WTC11 (cell line): ENCODE measurements around the gene ZNF484. TPM values are rescaled to one million over a fixed set of nuclear protein-coding genes. Genes with fewer than 3 reads are reported as not detected.
"Not testable (repeated sequence)": the region's sequence is repeated elsewhere in the genome, so short reads cannot be mapped to it uniquely, and the experiment has no call there.

Experiments used
- ATAC-seq: fragments of 200-7000 bp; cut with Tn5 transposase; 2 replicates; pipeline ENCODE4 v1.10.0; 2021; ENCODE audit warnings: mild to moderate bottlenecking, moderate library complexity
- CTCF ChIA-PET: fragments of 300-600 bp; sonication (Branson Sonifier 250); formaldehyde crosslinking; loops from one replicate; lab custom pipeline; 2021; ENCODE audit warnings: antibody characterized with exemption; lab: Charles Lee
- POLR2A ChIA-PET: fragments of 350-600 bp; sonication (Branson Sonifier 250); formaldehyde crosslinking; loops from one replicate; lab custom pipeline; 2021; ENCODE audit warnings: antibody characterized with exemption; lab: Charles Lee
- DNase-seq: peaks from one replicate; pipeline ENCODE4 v3.0.0; 2021; ENCODE audit warnings: low spot score
- H3K27ac Mint-ChIP-seq: 2 replicates; pipeline ENCODE4 v1.8.0; 2021; ENCODE audit warnings: mixed read lengths
- H3K27me3 Mint-ChIP-seq: 2 replicates; pipeline ENCODE4 v1.8.0; 2021; ENCODE audit warnings: low read depth, mild to moderate bottlenecking, moderate library complexity, mixed read lengths
- H3K36me3 Mint-ChIP-seq: 2 replicates; pipeline ENCODE4 v1.8.0; 2021; ENCODE audit warnings: mixed read lengths
- H3K4me1 Mint-ChIP-seq: 2 replicates; pipeline ENCODE4 v1.8.0; 2022; ENCODE audit warnings: mixed read lengths
- H3K4me3 Mint-ChIP-seq: 2 replicates; pipeline ENCODE4 v1.8.0; 2021; ENCODE audit warnings: mild to moderate bottlenecking, moderate library complexity, mixed read lengths
- H3K9me3 Mint-ChIP-seq: 2 replicates; pipeline ENCODE4 v1.8.0; 2021; ENCODE audit warnings: mixed read lengths
- CREB1 ChIP-seq: sonication (generic); formaldehyde crosslinking; IDR thresholded peaks from 2 replicates; pipeline ENCODE4 v1.8.0; 2023; ENCODE audit warnings: mild to moderate bottlenecking, missing genetic modification reagents
- CREM ChIP-seq: sonication (generic); formaldehyde crosslinking; IDR thresholded peaks from 2 replicates; pipeline ENCODE4 v1.8.1; 2022; ENCODE audit warnings: mild to moderate bottlenecking, missing genetic modification reagents, moderate library complexity
- ELF4 ChIP-seq: sonication (generic); formaldehyde crosslinking; IDR thresholded peaks from 2 replicates; pipeline ENCODE4 v1.8.1; 2022; ENCODE audit warnings: low read depth, mild to moderate bottlenecking, moderate library complexity, missing genetic modification reagents
- ETV6 ChIP-seq: sonication (generic); formaldehyde crosslinking; IDR thresholded peaks from 2 replicates; pipeline ENCODE4 v1.8.1; 2022; ENCODE audit warnings: mild to moderate bottlenecking, missing genetic modification reagents
- FOXP1 ChIP-seq: sonication (generic); formaldehyde crosslinking; IDR thresholded peaks from 2 replicates; pipeline ENCODE4 v1.8.0; 2022; ENCODE audit warnings: missing genetic modification reagents, mild to moderate bottlenecking, moderate library complexity, borderline replicate concordance
- KAT7 ChIP-seq: sonication (generic); formaldehyde crosslinking; IDR thresholded peaks from 2 replicates; pipeline ENCODE4 v1.8.1; 2023; ENCODE audit warnings: missing genetic modification reagents, mild to moderate bottlenecking, borderline replicate concordance
- NFYB ChIP-seq: sonication (generic); formaldehyde crosslinking; conservative IDR thresholded peaks from 2 replicates; pipeline ENCODE4 v1.8.0; 2022; ENCODE audit warnings: low read depth, missing genetic modification reagents
- NR3C1 ChIP-seq: sonication (generic); formaldehyde crosslinking; conservative IDR thresholded peaks from 2 replicates; pipeline ENCODE4 v1.8.1; 2023; ENCODE audit warnings: low read depth, mild to moderate bottlenecking, missing genetic modification reagents
- OVOL2 ChIP-seq: fragments of 250-450 bp; sonication (Bioruptor Pico); IDR thresholded peaks from 2 replicates; pipeline ENCODE4 v1.9.0; 2021; ENCODE audit warnings: mild to moderate bottlenecking, borderline replicate concordance
- PRRX2 ChIP-seq: fragments of 250-450 bp; sonication (Bioruptor Pico); IDR thresholded peaks from 2 replicates; pipeline ENCODE4 v1.8.0; 2021; ENCODE audit warnings: mild to moderate bottlenecking
- RELA ChIP-seq: sonication (generic); formaldehyde crosslinking; IDR thresholded peaks from 2 replicates; pipeline ENCODE4 v1.8.1; 2022; ENCODE audit warnings: missing genetic modification reagents, mild to moderate bottlenecking, borderline replicate concordance
- RORB ChIP-seq: fragments of 250-450 bp; sonication (Bioruptor Pico); IDR thresholded peaks from 2 replicates; pipeline ENCODE4 v1.9.0; 2021; ENCODE audit warnings: mild to moderate bottlenecking
- SMAD3 ChIP-seq: sonication (generic); formaldehyde crosslinking; IDR thresholded peaks from 2 replicates; pipeline ENCODE4 v1.8.0; 2022; ENCODE audit warnings: missing genetic modification reagents, mild to moderate bottlenecking, borderline replicate concordance
- SMAD4 ChIP-seq: sonication (generic); formaldehyde crosslinking; IDR thresholded peaks from 2 replicates; pipeline ENCODE4 v1.8.0; 2022; ENCODE audit warnings: mild to moderate bottlenecking, missing genetic modification reagents
- TCF7 ChIP-seq: sonication (generic); formaldehyde crosslinking; IDR thresholded peaks from 2 replicates; pipeline ENCODE4 v1.8.0; 2022; ENCODE audit warnings: mild to moderate bottlenecking, low read depth, missing genetic modification reagents, moderate library complexity
- TEAD1 ChIP-seq: sonication (generic); formaldehyde crosslinking; IDR thresholded peaks from 2 replicates; pipeline ENCODE4 v1.8.0; 2022; ENCODE audit warnings: mild to moderate bottlenecking, missing genetic modification reagents
- ZNF263 ChIP-seq: sonication (generic); formaldehyde crosslinking; IDR thresholded peaks from 2 replicates; pipeline ENCODE4 v1.8.1; 2022; ENCODE audit warnings: low read depth, mild to moderate bottlenecking, moderate library complexity, missing genetic modification reagents
- ZNF317 ChIP-seq: sonication (generic); formaldehyde crosslinking; IDR thresholded peaks from 2 replicates; pipeline ENCODE4 v1.8.1; 2023; ENCODE audit warnings: low read depth, mild to moderate bottlenecking, moderate library complexity, missing genetic modification reagents, borderline replicate concordance
- ZNF396 ChIP-seq: fragments of 250-450 bp; sonication (Bioruptor Pico); IDR thresholded peaks from 2 replicates; pipeline ENCODE4 v1.8.0; 2021; ENCODE audit warnings: mild to moderate bottlenecking, moderate library complexity, borderline replicate concordance
- total RNA-seq: library from RNA; stranded (reverse); gene quantifications from 3 replicates; pipeline ENCODE4 v1.2.3, GENCODE V29; 2021
- TF ChIP-seq, protein P1 (sequence below): sonication (generic); formaldehyde crosslinking; IDR thresholded peaks from 2 replicates; pipeline ENCODE4 v1.8.0; 2022; ENCODE audit warnings: mild to moderate bottlenecking, missing genetic modification reagents
- TF ChIP-seq, protein P2 (sequence below): sonication (generic); formaldehyde crosslinking; conservative IDR thresholded peaks from 2 replicates; pipeline ENCODE4 v1.8.1; 2023; ENCODE audit warnings: mild to moderate bottlenecking, low read depth, missing genetic modification reagents, moderate library complexity
- TF ChIP-seq, protein P3 (sequence below): sonication (generic); formaldehyde crosslinking; IDR thresholded peaks from 2 replicates; pipeline ENCODE4 v1.8.1; 2022; ENCODE audit warnings: missing genetic modification reagents, borderline replicate concordance
- TF ChIP-seq, protein P4 (sequence below): sonication (generic); formaldehyde crosslinking; IDR thresholded peaks from 2 replicates; pipeline ENCODE4 v1.8.1; 2022; ENCODE audit warnings: mild to moderate bottlenecking, moderate library complexity, missing genetic modification reagents
- TF ChIP-seq, protein P5 (sequence below): sonication (generic); formaldehyde crosslinking; IDR thresholded peaks from 2 replicates; pipeline ENCODE4 v1.8.0; 2023; ENCODE audit warnings: missing genetic modification reagents

Gene ZNF484
- total RNA-seq, 1 experiment from 2014 or later: 14.1 TPM

DNA sequence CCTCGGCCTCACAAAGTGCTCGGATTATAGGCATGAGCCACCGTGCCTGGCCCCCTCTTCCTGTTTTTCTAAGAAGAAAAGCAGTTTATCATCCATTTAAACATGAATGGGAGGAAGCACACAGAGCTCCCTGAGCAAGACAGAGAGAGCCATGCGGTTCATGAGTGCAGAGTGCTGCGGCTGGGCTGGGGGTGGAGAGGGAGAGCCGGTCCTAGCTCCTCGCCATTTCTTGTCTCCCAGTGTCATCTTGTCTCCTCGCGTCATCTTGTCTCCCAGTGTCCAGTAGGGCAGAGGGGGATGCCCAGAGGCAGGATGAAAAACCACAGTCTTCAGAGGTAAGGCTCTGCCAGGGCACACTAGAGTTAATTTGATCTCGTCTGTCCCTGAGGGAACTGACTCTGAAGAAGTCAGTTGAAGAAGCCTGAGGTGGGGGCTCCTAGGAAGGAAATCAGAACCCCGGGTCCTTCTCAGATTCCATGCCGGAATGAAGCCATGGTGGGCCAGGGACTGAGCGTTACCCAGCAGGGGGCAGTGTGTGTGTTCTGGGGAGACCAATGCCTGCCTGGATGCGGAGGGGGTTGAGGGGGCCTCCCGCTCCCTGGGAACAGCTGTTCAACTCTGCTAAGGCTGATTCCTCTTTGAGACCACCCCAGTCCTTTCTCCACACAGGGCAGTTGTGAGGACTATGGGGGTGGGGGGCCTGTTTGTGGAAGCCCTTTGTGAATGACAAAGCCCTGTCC is 6.0 kb upstream of the ZNF484 start:
- H3K36me3 Mint-ChIP-seq, H3K4me3 Mint-ChIP-seq, H3K9me3 Mint-ChIP-seq, POLR2A ChIA-PET, H3K27ac Mint-ChIP-seq: not testable (repeated sequence)
- ATAC-seq: peak; percentile 55; the same call in 1 of the 2 replicates
- DNase-seq: peak; percentile 51
- 0 out of 2 replicates have a peak, but pooled peaks have one; percentile 50 for TF ChIP-seq SMAD3 (CRISPR knock-in tag)
- Mint-ChIP-seq H3K27me3 (peaks cover 43% of the 10 kb centered on the region), H3K4me1 (peaks cover 37% of the 10 kb centered on the region)
- CTCF ChIA-PET: interaction anchor here (0.6 to 1.9 kb wide), 4 partner anchors 23 to 140 kb away, joined by 4 to 12 read pairs (median 4); no protein-coding TSS in a partner anchor

DNA sequence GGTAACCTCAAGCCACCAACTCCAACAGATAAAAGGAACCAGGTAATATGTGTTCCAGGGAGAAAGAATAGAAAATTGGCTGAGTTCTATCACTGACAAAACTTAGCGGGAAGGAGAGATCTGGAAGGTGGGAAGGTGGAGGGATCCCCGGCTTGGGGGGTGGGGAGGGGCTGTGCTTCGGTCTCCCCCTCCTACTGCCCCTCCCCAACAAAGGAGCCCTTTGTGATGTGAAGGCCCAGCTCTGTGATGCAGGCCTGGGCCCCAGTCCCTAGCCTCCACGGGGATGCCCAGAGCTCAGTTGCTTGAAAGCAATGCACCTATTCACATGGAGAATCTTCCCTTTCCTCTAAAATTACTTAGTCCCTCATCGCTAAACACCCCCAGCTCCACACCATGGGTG is 4.4 kb upstream of the ZNF484 start:
- Mint-ChIP-seq H3K27ac (no peak overlapping the region; the same call in 1 of the 2 replicates), H3K4me3 (no peak overlapping the region; the same call in 1 of the 2 replicates), H3K36me3 (no peaks in the 10 kb centered on the region), H3K27me3 (peaks cover 31% of the 10 kb centered on the region), H3K4me1 (peaks cover 34% of the 10 kb centered on the region), H3K9me3 (peaks cover 4% of the 10 kb centered on the region)
- POLR2A ChIA-PET: no interaction called here
- CTCF ChIA-PET: interaction anchor here (0.7 to 1.9 kb wide), 2 partner anchors 25 to 476 kb away, joined by 4 to 12 read pairs; no protein-coding TSS in a partner anchor
- ATAC-seq (no peak), DNase-seq (peak; percentile 51)
- TF ChIP-seq RELA: no peak
- TF ChIP-seq ETV6 (CRISPR knock-in tag): 0 out of 2 replicates have a peak, but pooled peaks have one; percentile 40
- TF ChIP-seq, protein P1, sequence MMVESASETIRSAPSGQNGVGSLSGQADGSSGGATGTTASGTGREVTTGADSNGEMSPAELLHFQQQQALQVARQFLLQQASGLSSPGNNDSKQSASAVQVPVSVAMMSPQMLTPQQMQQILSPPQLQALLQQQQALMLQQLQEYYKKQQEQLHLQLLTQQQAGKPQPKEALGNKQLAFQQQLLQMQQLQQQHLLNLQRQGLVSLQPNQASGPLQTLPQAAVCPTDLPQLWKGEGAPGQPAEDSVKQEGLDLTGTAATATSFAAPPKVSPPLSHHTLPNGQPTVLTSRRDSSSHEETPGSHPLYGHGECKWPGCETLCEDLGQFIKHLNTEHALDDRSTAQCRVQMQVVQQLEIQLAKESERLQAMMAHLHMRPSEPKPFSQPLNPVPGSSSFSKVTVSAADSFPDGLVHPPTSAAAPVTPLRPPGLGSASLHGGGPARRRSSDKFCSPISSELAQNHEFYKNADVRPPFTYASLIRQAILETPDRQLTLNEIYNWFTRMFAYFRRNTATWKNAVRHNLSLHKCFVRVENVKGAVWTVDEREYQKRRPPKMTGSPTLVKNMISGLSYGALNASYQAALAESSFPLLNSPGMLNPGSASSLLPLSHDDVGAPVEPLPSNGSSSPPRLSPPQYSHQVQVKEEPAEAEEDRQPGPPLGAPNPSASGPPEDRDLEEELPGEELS (CRISPR knock-in tag): peak; percentile 45; the same call in 1 of the 2 replicates
- TF ChIP-seq, protein P2, sequence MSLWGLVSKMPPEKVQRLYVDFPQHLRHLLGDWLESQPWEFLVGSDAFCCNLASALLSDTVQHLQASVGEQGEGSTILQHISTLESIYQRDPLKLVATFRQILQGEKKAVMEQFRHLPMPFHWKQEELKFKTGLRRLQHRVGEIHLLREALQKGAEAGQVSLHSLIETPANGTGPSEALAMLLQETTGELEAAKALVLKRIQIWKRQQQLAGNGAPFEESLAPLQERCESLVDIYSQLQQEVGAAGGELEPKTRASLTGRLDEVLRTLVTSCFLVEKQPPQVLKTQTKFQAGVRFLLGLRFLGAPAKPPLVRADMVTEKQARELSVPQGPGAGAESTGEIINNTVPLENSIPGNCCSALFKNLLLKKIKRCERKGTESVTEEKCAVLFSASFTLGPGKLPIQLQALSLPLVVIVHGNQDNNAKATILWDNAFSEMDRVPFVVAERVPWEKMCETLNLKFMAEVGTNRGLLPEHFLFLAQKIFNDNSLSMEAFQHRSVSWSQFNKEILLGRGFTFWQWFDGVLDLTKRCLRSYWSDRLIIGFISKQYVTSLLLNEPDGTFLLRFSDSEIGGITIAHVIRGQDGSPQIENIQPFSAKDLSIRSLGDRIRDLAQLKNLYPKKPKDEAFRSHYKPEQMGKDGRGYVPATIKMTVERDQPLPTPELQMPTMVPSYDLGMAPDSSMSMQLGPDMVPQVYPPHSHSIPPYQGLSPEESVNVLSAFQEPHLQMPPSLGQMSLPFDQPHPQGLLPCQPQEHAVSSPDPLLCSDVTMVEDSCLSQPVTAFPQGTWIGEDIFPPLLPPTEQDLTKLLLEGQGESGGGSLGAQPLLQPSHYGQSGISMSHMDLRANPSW (CRISPR knock-in tag): no peak
- 0 out of 2 replicates have a peak, but pooled peaks have one; percentile 17 for TF ChIP-seq ZNF396 (CRISPR knock-in tag)
- TF ChIP-seq RORB: no peak

DNA sequence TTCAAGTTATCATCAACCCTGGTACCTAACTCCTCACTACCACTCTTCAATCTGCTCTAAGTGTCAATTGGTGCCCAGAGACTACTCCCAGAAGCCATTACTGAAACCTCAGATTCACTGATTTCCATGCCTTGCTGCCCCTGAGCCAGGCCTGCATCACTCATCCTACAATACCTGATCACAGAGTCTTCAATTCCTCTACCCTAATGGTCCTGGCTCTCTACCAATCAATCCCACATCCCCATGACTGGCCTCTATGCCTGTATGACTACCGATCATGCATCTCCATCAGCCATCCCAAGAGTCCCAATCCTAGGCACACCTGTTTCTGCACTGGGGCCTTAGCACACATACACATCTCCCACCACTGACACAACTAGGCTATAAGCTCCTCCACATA is 2.5 kb downstream of the ZNF484 start:
- CTCF ChIA-PET: no interaction called here
- POLR2A ChIA-PET: no interaction called here
- H3K27ac Mint-ChIP-seq: peak overlapping the region; percentile 9; the same call in 1 of the 2 replicates
- no peaks in the 10 kb centered on the region for H3K27me3 Mint-ChIP-seq
- H3K9me3 Mint-ChIP-seq: no peaks in the 10 kb centered on the region
- TF ChIP-seq ZNF317 (no peak), TEAD1 (CRISPR knock-in tag) (no peak), CREB1 (CRISPR knock-in tag) (no peak), TCF7 (CRISPR knock-in tag) (no peak), NR3C1 (CRISPR knock-in tag) (no peak), ZNF396 (CRISPR knock-in tag) (no peak), ELF4 (CRISPR knock-in tag) (no peak), PRRX2 (CRISPR knock-in tag) (no peak), ZNF263 (CRISPR knock-in tag) (no peak), FOXP1 (CRISPR knock-in tag) (no peak), NFYB (CRISPR knock-in tag) (no peak), SMAD4 (CRISPR knock-in tag) (no peak), KAT7 (CRISPR knock-in tag) (no peak), OVOL2 (CRISPR knock-in tag) (no peak), CREM (CRISPR knock-in tag) (no peak)
- TF ChIP-seq, protein P3, sequence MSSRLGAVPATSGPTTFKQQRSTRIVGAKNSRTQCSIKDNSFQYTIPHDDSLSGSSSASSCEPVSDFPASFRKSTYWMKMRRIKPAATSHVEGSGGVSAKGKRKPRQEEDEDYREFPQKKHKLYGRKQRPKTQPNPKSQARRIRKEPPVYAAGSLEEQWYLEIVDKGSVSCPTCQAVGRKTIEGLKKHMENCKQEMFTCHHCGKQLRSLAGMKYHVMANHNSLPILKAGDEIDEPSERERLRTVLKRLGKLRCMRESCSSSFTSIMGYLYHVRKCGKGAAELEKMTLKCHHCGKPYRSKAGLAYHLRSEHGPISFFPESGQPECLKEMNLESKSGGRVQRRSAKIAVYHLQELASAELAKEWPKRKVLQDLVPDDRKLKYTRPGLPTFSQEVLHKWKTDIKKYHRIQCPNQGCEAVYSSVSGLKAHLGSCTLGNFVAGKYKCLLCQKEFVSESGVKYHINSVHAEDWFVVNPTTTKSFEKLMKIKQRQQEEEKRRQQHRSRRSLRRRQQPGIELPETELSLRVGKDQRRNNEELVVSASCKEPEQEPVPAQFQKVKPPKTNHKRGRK (CRISPR knock-in tag): no peak
- TF ChIP-seq, protein P4, sequence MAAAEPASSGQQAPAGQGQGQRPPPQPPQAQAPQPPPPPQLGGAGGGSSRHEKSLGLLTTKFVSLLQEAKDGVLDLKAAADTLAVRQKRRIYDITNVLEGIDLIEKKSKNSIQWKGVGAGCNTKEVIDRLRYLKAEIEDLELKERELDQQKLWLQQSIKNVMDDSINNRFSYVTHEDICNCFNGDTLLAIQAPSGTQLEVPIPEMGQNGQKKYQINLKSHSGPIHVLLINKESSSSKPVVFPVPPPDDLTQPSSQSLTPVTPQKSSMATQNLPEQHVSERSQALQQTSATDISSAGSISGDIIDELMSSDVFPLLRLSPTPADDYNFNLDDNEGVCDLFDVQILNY (CRISPR knock-in tag): no peak
- TF ChIP-seq, protein P5, sequence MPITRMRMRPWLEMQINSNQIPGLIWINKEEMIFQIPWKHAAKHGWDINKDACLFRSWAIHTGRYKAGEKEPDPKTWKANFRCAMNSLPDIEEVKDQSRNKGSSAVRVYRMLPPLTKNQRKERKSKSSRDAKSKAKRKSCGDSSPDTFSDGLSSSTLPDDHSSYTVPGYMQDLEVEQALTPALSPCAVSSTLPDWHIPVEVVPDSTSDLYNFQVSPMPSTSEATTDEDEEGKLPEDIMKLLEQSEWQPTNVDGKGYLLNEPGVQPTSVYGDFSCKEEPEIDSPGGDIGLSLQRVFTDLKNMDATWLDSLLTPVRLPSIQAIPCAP (CRISPR knock-in tag): no peak
- no peaks in the 10 kb centered on the region for H3K36me3 Mint-ChIP-seq
- no peak overlapping the region for H3K4me3 Mint-ChIP-seq
- DNase-seq (no peak), ATAC-seq (no peak)
- peaks cover 56% of the 10 kb centered on the region for H3K4me1 Mint-ChIP-seq
